Measurements from ENCODE around the gene CBL. TPM values are rescaled to one million over a fixed set of nuclear protein-coding genes. Genes with fewer than 3 reads are reported as not detected.
A peak's percentile ranks its signal among the peaks of the same experiment; 100 is the strongest.

The CBL gene
- total RNA-seq, 2 experiments from 2014 or later: 45.0 to 47.0 TPM

DNA sequence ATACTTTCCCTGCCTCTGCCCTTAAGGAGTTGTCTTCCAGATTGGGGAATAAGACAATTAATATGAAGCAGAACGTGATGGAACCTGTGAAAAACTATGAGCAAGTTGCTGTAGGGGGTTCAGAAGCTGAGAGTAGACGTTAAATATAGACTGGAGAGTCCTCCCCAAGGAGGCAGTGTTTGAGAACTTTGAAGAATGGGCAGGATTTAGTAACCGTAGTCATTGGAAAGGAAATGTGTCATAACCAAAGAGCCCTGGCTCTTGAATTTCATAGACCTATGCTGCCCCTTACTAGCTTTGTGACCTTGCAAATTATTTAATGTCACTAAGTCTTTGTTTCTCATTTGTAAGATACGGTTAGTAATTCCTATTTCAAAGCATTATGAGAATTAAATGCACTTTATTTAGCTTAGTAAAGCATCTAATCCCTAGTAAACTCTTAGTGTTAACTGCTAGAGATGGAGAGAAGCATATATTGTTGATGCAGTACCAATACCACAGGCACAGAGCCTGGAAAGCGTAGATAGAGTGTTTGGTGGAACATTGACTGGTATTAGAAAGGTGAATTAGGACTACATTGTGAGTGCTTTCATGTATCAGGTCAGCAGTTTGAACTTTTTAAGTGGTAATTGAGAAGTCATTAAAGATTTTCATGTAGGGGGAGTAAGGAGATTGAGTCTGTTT lies 56.7 kb downstream of the CBL start:
- no peak overlapping the region for H3K27ac Mint-ChIP-seq
- H3K27me3 Mint-ChIP-seq: no peaks in the 10 kb centered on the region
- H3K4me3 Mint-ChIP-seq: no peak overlapping the region
- ChIA-PET POLR2A (interaction anchor here (0.7 to 4.4 kb wide), 16 partner anchors 20 to 265 kb away, joined by 3 to 41 read pairs (median 4); partner anchors contain the start of genes C2CD2L, CBL, CENATAC and HYOU1), CTCF (interaction anchor here (0.6 to 4.1 kb wide), 13 partner anchors 11 to 424 kb away, joined by 3 to 43 read pairs (median 4); partner anchors contain the start of gene CBL)
- H3K4me1 Mint-ChIP-seq: peaks cover 56% of the 10 kb centered on the region
- peak; percentile 19 for DNase-seq
- H3K9me3 Mint-ChIP-seq: no peaks in the 10 kb centered on the region
- H3K36me3 Mint-ChIP-seq (ENCODE audit: low read depth): peaks cover 20% of the 10 kb centered on the region

DNA sequence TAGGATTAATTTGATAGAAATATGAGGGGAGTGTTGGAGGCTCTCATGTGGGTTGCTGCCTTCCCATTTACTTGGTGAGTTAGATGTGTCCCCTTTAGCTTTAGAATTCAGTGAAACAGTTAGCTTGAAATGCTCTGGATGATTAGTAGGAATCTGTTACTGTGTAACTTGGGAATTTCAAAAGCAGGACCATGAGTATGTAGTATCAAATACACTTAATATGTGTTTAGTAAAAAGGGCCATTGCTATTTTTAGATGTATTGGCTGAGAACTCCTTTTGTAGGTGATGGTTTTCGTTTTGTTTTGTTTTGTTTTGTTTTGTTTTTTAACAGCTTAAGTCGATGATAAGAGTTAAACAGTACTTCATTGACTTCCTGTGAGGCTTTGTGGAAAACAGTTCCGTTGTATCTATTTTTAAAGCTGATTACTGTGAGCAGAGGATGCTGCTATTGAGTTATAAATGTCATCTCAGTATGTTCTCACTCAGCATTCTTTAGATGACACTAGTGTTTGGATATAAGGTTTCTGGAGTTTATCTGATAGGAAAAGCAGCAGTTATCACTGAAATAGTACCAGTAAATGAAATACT lies 57.3 kb downstream of the CBL start:
- Mint-ChIP-seq H3K9me3 (no peaks in the 10 kb centered on the region), H3K4me3 (no peak overlapping the region), H3K27ac (no peak overlapping the region), H3K27me3 (no peaks in the 10 kb centered on the region), H3K4me1 (peaks cover 54% of the 10 kb centered on the region), H3K36me3 (ENCODE audit: low read depth) (peaks cover 20% of the 10 kb centered on the region)
- ChIA-PET CTCF (interaction anchor here (0.6 to 4.1 kb wide), 13 partner anchors 11 to 94 kb away, joined by 3 to 43 read pairs (median 4); partner anchors contain the start of gene CBL), POLR2A (interaction anchor here (0.9 to 4.4 kb wide), 16 partner anchors 13 to 266 kb away, joined by 3 to 41 read pairs (median 4); partner anchors contain the start of genes C2CD2L, CBL, CENATAC and HYOU1)
- no peak for DNase-seq

DNA sequence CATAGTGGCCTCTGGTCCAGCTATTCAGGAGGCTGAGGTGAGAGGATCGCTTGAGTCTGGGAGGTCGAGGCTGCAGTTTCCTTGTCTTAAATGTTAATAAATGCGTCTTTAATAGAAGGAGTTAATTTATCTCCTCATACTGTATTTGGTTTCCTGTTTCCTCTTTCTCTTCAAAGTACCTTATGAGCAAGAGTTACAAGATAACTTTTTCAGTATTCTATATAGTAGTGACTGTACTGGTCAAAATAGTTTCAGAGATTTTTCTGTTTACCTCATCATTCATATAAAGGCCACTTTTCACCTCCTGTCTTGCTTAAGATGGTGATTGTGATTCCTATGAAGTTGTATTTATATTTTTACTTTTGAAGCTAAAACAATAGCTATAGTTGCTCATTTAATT lies 59.9 kb downstream of the CBL start:
- Mint-ChIP-seq H3K9me3 (no peaks in the 10 kb centered on the region), H3K27me3 (no peaks in the 10 kb centered on the region), H3K4me3 (no peak overlapping the region), H3K27ac (peak overlapping the region; percentile 50), H3K4me1 (peaks cover 35% of the 10 kb centered on the region), H3K36me3 (ENCODE audit: low read depth) (peaks cover 12% of the 10 kb centered on the region)
- CTCF ChIA-PET: interaction anchor here (0.7 to 2.7 kb wide), 5 partner anchors 11 to 74 kb away, joined by 3 to 20 read pairs (median 6); partner anchors contain the start of gene CBL
- no peak for DNase-seq
- POLR2A ChIA-PET: interaction anchor here (1.2 to 1.4 kb wide), 4 partner anchors 60 to 172 kb away, joined by 3 to 4 read pairs (median 3); partner anchors contain the start of gene HINFP

DNA sequence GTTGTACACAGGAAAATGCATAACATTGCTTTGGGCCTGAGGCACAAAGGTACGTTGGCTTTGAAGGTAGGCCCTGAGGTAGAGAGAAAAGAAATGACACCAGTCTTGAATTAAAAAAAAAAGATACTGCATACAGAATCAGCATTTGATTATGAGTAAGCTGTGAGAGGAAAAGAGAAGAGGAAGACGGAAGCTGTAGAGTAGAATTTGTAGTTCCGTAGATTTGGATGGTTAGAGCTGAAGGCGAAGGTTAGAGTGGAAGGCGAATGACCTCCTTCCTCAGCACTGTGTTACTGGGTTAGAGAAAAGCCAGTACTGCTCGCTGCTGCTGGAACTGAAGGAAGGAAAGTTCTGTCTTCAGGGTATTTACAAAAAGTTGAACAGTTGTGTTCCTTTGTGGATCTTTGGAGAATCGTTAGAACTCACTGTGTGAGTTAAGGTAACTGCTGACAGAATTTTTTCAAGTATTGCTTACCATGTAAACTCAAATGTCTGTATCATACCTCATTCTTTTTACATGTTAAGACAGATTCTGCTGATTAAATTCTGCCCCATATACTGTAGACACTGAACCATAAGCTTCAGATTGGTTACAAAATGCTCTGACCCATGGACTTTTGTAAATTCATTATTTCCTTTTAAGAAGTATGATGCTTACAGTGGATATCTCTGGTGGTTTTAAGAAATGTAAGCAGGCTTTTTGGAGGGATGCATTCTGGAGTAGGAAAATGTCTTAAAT lies 60.5 kb downstream of the CBL start:
- H3K4me3 Mint-ChIP-seq: peak overlapping the region; percentile 11
- no peaks in the 10 kb centered on the region for H3K27me3 Mint-ChIP-seq
- peaks cover 35% of the 10 kb centered on the region for H3K4me1 Mint-ChIP-seq
- ChIA-PET POLR2A (interaction anchor here (0.6 to 1.4 kb wide), 6 partner anchors 16 to 394 kb away, joined by 3 to 4 read pairs (median 3); partner anchors contain the start of gene HINFP), CTCF (interaction anchor here (0.7 to 2.7 kb wide), 6 partner anchors 10 to 97 kb away, joined by 3 to 20 read pairs (median 6); partner anchors contain the start of gene CBL)
- peaks cover 12% of the 10 kb centered on the region for H3K36me3 Mint-ChIP-seq (ENCODE audit: low read depth)
- H3K9me3 Mint-ChIP-seq: no peaks in the 10 kb centered on the region
- no peak for DNase-seq
- peak overlapping the region; percentile 50 for H3K27ac Mint-ChIP-seq

DNA sequence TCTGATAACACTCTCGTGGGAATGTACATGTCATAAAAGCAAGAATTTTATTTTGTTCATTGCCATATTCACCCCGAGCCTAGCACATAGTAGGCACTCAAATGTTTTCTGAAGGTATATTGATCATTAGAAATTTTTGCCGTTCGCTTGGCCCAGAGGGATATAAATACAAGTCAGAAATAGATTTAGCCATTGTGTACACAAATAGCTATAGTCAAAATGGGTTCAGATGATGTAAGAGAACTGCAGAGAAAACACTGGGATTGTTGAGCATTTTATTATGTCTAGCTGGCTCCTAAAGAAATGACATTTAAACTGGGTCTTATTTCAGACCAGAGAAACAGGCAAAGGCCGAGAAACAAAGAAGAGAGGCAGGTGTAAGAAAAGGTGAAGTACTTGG lies 61.5 kb downstream of the CBL start:
- ChIA-PET CTCF (interaction anchor here (1.2 to 2.7 kb wide), 3 partner anchors 17 to 98 kb away, joined by 3 to 20 read pairs (median 4); partner anchors contain the start of gene CBL), POLR2A (no interaction called here)
- no peaks in the 10 kb centered on the region for H3K9me3 Mint-ChIP-seq
- H3K36me3 Mint-ChIP-seq (ENCODE audit: low read depth): peaks cover 20% of the 10 kb centered on the region
- H3K27me3 Mint-ChIP-seq: no peaks in the 10 kb centered on the region
- H3K4me1 Mint-ChIP-seq: peaks cover 35% of the 10 kb centered on the region
- H3K27ac Mint-ChIP-seq: no peak overlapping the region
- H3K4me3 Mint-ChIP-seq: no peak overlapping the region
- DNase-seq: no peak

DNA sequence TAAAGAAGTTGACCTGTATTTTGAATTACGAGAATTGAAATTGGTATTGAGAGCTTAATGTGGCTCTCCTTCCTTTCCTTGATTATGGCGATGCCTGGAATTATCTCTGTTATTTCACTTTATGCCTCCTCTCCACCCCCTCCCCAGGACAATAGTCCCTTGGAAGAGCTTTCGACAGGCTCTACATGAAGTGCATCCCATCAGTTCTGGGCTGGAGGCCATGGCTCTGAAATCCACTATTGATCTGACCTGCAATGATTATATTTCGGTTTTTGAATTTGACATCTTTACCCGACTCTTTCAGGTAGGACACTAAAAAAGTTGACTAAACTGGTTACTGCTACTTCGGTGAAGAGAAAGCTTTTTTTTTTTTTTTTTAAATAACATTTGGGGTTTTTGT lies 67.6 kb downstream of the CBL start:
- no peaks in the 10 kb centered on the region for H3K9me3 Mint-ChIP-seq
- no peaks in the 10 kb centered on the region for H3K27me3 Mint-ChIP-seq
- H3K27ac Mint-ChIP-seq: no peak overlapping the region
- ChIA-PET POLR2A (no interaction called here), CTCF (interaction anchor here (0.5 to 4.4 kb wide), 7 partner anchors 10 to 323 kb away, joined by 3 to 25 read pairs (median 3); no protein-coding TSS in a partner anchor)
- H3K4me1 Mint-ChIP-seq: no peaks in the 10 kb centered on the region
- H3K36me3 Mint-ChIP-seq (ENCODE audit: low read depth): peaks cover 50% of the 10 kb centered on the region
- H3K4me3 Mint-ChIP-seq: no peak overlapping the region
- no peak for DNase-seq

DNA sequence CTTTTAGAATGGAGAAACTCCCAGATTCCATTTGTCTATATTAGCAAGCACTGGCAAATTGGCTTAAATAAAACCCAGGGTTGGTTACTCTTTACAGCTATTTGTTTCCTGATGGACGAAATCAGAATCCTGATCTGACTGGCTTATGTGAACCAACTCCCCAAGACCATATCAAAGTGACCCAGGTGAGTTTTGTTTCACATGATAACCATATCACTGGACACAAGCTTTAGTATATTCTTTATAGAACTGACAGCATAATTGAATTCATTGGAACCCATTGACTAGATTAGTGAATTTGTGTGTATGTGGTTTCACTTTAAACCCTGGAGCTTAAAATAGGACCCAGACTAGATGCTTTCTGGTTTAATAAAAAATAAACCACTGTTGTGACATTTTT lies 71.5 kb downstream of the CBL start:
- Mint-ChIP-seq H3K27ac (no peak overlapping the region), H3K9me3 (no peaks in the 10 kb centered on the region), H3K36me3 (ENCODE audit: low read depth) (peaks cover 54% of the 10 kb centered on the region), H3K4me1 (peaks cover 8% of the 10 kb centered on the region), H3K27me3 (no peaks in the 10 kb centered on the region), H3K4me3 (no peak overlapping the region)
- ChIA-PET CTCF (interaction anchor here (1.2 to 2.6 kb wide), 5 partner anchors 11 to 72 kb away, joined by 3 to 13 read pairs (median 6); partner anchors contain the start of gene CBL), POLR2A (interaction anchor here (1.1 kb wide), 2 partner anchors 65 to 71 kb away, joined by 3 to 5 read pairs; partner anchors contain the start of gene CBL)
- DNase-seq: no peak

DNA sequence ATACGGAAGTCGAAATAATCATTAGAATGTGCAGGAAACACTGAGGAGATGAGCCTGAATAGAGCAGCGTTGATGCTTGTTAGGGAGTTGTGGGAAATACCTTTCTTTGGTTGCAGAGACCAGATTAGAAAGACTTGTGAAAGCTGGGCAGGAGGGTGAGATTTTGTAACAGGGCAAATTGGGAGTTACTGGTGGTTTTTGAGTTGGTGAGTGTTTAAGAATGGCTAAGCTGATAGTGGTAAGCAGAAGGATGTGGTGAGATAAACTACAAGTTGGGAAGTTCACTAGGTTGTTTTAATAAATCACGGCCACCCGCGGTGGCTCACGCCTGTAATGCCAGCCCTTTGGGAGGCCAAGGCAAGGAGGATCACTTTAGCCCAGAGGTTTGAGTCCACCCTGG lies 76.4 kb downstream of the CBL start:
- Mint-ChIP-seq H3K9me3 (no peaks in the 10 kb centered on the region), H3K27me3 (no peaks in the 10 kb centered on the region), H3K4me1 (peaks cover 28% of the 10 kb centered on the region), H3K36me3 (ENCODE audit: low read depth) (peaks cover 45% of the 10 kb centered on the region), H3K27ac (peak overlapping the region; percentile 5), H3K4me3 (no peak overlapping the region)
- ChIA-PET CTCF (interaction anchor here (1.2 to 5.8 kb wide), 6 partner anchors 10 to 113 kb away, joined by 3 to 74 read pairs (median 12); partner anchors contain the start of genes CBL and NLRX1), POLR2A (interaction anchor here (1.0 to 3.2 kb wide), 5 partner anchors 16 to 76 kb away, joined by 3 to 25 read pairs (median 4); partner anchors contain the start of gene CBL)
- DNase-seq: no peak

DNA sequence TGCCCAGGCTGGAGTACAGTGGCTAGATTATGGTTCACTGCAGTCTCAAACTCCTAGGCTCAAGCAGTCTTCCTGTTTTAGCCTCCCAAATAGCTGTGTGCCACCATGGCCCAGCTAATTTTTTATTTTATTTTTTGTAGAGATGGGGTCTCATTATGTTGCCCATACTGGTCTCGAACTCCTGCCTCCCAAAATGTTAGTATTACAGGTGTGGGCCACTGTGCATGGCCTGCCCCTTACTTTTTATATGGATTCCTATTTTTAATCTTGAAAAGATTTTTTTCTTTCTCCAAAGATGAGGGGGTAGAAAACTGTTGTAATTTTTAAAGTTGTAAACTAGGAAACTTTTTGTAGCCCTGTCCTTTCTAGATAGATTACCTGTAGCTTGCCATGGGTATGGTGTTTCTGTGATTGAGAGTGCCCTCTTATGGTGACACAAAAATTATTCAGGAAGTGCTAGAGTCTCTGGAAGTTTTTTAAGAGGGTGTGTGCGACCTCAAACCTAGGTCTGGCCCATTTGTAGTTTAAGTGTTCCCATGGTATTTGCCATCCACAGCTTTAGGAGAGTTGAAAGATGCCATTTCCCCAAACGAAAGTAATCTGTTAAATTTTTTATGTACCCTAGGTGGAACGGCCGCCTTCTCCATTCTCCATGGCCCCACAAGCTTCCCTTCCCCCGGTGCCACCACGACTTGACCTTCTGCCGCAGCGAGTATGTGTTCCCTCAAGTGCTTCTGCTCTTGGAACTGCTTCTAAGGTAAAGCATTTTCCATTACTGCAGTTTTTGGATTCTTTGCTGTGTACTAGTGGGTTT lies 78.4 kb downstream of the CBL start:
- H3K27me3 Mint-ChIP-seq: no peaks in the 10 kb centered on the region
- peaks cover 28% of the 10 kb centered on the region for H3K4me1 Mint-ChIP-seq
- POLR2A ChIA-PET: interaction anchor here (1.3 to 3.2 kb wide), 3 partner anchors 20 to 78 kb away, joined by 3 to 25 read pairs (median 8); partner anchors contain the start of gene CBL
- H3K27ac Mint-ChIP-seq: peak overlapping the region; percentile 12
- H3K36me3 Mint-ChIP-seq (ENCODE audit: low read depth): peaks cover 42% of the 10 kb centered on the region
- no peak overlapping the region for H3K4me3 Mint-ChIP-seq
- H3K9me3 Mint-ChIP-seq: no peaks in the 10 kb centered on the region
- no peak for DNase-seq
- CTCF ChIA-PET: interaction anchor here (0.7 to 5.8 kb wide), 22 partner anchors 8 to 217 kb away, joined by 3 to 74 read pairs (median 4); partner anchors contain the start of genes CBL and VPS11

DNA sequence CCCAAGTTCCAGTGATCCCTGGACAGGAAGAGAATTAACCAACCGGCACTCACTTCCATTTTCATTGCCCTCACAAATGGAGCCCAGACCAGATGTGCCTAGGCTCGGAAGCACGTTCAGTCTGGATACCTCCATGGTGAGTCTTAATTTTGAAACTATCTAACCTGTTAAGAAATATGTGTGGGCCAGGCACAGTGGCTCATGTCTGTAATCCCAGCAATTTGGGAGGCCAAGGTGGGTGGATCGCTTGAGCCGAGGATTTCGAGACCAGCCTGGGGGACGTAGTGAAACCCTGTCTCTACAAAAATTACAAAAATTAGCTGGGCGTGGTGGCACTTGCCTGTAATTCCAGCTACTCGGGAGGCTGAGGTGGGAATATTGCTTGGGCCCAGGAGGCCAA lies 79.3 kb downstream of the CBL start:
- no peak overlapping the region for H3K27ac Mint-ChIP-seq
- H3K4me1 Mint-ChIP-seq: peaks cover 28% of the 10 kb centered on the region
- ChIA-PET POLR2A (interaction anchor here (1.3 to 1.6 kb wide), 2 partner anchors 21 to 22 kb away, joined by 3 to 8 read pairs; no protein-coding TSS in a partner anchor), CTCF (interaction anchor here (1.1 to 5.8 kb wide), 8 partner anchors 22 to 203 kb away, joined by 3 to 74 read pairs (median 4); partner anchors contain the start of gene CBL)
- peaks cover 41% of the 10 kb centered on the region for H3K36me3 Mint-ChIP-seq (ENCODE audit: low read depth)
- H3K4me3 Mint-ChIP-seq: no peak overlapping the region
- no peaks in the 10 kb centered on the region for H3K9me3 Mint-ChIP-seq
- no peaks in the 10 kb centered on the region for H3K27me3 Mint-ChIP-seq
- no peak for DNase-seq

DNA sequence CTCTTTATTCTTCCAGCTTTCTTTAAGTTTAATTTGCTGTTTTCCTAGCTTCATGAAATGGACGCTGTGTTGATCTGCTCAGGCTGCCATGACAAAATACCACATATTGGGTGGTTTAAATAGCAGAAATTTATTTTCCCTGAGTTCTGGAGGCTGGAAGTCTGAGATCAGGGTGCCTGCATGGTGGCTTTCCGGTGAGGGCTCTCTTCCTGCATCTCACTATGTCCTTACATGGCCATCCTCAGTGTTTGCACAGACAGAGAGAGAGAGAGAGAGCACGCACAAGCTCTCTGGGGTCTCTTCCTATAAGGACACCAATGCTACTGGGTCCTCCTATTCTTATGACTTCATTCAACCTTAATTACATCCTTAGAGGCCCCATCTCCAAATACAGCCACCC lies 82.1 kb downstream of the CBL start:
- H3K27ac Mint-ChIP-seq: no peak overlapping the region
- no peak overlapping the region for H3K4me3 Mint-ChIP-seq
- H3K27me3 Mint-ChIP-seq: no peaks in the 10 kb centered on the region
- POLR2A ChIA-PET: interaction anchor here (0.7 kb wide), 1 partner anchor 29 kb away, joined by 3 read pairs; no protein-coding TSS in a partner anchor
- no peak for DNase-seq
- H3K9me3 Mint-ChIP-seq: peaks cover 3% of the 10 kb centered on the region
- peaks cover 53% of the 10 kb centered on the region for H3K36me3 Mint-ChIP-seq (ENCODE audit: low read depth)
- CTCF ChIA-PET: interaction anchor here (1.3 kb wide), 1 partner anchor 33 kb away, joined by 4 read pairs; no protein-coding TSS in a partner anchor
- peaks cover 15% of the 10 kb centered on the region for H3K4me1 Mint-ChIP-seq

All from activated CD4-positive, alpha-beta memory T cell treated with anti-CD3 and anti-CD28 coated beads, Interleukin-2, amount 10 ng/mL, durations not matched to agents 7 days and 5 days (primary cell).